HL-60 (cell line): ENCODE data around the gene OR10H3.

Source experiments
- DNase-seq, 2 experiments: peaks; one replicate each; pipeline ENCODE4 v3.0.0-alpha.2; 2010 to 2020; ENCODE audit warnings: low read depth in 1 of 2, low spot score in 1 of 2
- H3K27ac ChIP-seq: fragments of 250-450 bp; sonication (Bioruptor Pico); replicated peaks from 2 replicates; pipeline ENCODE4 v1.5.1; 2020; ENCODE audit warnings: mild to moderate bottlenecking, moderate library complexity
- H3K27me3 ChIP-seq: fragments of 250-450 bp; sonication (Bioruptor Pico); 2 replicates; pipeline ENCODE4 v1.5.1; 2021; ENCODE audit warnings: mild to moderate bottlenecking, moderate library complexity; ENCODE audit not compliant: insufficient read depth, poor library complexity, severe bottlenecking
- H3K4me3 ChIP-seq: replicated peaks from 2 replicates; pipeline ENCODE4 v1.5.1; 2011; ENCODE audit warnings: mild to moderate bottlenecking, control low read depth, low read length; ENCODE audit not compliant: insufficient read depth
- GABPA ChIP-seq: IDR thresholded peaks from 2 replicates; pipeline ENCODE4 v1.6.1; 2012; ENCODE audit warnings: low read depth
- POLR2AphosphoS5 ChIP-seq: IDR thresholded peaks from 2 replicates; pipeline ENCODE4 v1.6.1; 2012; ENCODE audit warnings: low read depth
- SPI1 ChIP-seq: IDR thresholded peaks from 2 replicates; pipeline ENCODE4 v1.6.1; 2012; ENCODE audit warnings: low read depth, mild to moderate bottlenecking, borderline replicate concordance
- TF ChIP-seq, protein P1 (sequence below): IDR thresholded peaks from one replicate; pipeline ENCODE4 v1.5.1; 2011; ENCODE audit warnings: low read length, control low read depth, inconsistent platforms; ENCODE audit not compliant: insufficient read depth
- TF ChIP-seq, protein P2 (sequence below): IDR thresholded peaks from 2 replicates; pipeline ENCODE4 v1.6.1; 2012; ENCODE audit warnings: low read depth; ENCODE audit not compliant: insufficient replicate concordance

The OR10H3 gene

DNA sequence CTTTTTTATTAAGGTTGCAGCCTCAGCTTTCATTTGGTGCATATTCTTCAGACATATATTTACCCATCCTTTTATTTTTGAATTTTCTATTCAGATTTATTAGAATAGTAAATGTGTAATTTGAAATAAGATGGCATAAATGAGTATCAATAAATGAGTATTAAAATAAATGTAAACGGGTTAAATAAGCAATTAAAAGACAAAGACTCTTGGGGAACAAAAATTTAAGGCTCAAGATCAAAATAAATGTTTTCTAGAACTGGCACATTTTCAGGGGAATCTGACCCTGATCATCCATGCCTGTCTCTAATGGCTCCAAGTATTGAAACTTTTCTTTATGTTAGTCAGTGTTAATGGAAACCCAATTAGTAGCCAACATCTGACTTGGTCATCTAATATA is 3.0 kb downstream of the OR10H3 start:
- H3K27me3 ChIP-seq = peaks cover 7% of the 10 kb centered on the region
- no peak overlapping the region for H3K4me3 ChIP-seq
- no peak overlapping the region for H3K27ac ChIP-seq
- TF ChIP-seq SPI1 (no peak), POLR2AphosphoS5 (no peak), GABPA (no peak)
- TF ChIP-seq, protein P1, sequence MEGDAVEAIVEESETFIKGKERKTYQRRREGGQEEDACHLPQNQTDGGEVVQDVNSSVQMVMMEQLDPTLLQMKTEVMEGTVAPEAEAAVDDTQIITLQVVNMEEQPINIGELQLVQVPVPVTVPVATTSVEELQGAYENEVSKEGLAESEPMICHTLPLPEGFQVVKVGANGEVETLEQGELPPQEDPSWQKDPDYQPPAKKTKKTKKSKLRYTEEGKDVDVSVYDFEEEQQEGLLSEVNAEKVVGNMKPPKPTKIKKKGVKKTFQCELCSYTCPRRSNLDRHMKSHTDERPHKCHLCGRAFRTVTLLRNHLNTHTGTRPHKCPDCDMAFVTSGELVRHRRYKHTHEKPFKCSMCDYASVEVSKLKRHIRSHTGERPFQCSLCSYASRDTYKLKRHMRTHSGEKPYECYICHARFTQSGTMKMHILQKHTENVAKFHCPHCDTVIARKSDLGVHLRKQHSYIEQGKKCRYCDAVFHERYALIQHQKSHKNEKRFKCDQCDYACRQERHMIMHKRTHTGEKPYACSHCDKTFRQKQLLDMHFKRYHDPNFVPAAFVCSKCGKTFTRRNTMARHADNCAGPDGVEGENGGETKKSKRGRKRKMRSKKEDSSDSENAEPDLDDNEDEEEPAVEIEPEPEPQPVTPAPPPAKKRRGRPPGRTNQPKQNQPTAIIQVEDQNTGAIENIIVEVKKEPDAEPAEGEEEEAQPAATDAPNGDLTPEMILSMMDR = no peak
- TF ChIP-seq, protein P2, sequence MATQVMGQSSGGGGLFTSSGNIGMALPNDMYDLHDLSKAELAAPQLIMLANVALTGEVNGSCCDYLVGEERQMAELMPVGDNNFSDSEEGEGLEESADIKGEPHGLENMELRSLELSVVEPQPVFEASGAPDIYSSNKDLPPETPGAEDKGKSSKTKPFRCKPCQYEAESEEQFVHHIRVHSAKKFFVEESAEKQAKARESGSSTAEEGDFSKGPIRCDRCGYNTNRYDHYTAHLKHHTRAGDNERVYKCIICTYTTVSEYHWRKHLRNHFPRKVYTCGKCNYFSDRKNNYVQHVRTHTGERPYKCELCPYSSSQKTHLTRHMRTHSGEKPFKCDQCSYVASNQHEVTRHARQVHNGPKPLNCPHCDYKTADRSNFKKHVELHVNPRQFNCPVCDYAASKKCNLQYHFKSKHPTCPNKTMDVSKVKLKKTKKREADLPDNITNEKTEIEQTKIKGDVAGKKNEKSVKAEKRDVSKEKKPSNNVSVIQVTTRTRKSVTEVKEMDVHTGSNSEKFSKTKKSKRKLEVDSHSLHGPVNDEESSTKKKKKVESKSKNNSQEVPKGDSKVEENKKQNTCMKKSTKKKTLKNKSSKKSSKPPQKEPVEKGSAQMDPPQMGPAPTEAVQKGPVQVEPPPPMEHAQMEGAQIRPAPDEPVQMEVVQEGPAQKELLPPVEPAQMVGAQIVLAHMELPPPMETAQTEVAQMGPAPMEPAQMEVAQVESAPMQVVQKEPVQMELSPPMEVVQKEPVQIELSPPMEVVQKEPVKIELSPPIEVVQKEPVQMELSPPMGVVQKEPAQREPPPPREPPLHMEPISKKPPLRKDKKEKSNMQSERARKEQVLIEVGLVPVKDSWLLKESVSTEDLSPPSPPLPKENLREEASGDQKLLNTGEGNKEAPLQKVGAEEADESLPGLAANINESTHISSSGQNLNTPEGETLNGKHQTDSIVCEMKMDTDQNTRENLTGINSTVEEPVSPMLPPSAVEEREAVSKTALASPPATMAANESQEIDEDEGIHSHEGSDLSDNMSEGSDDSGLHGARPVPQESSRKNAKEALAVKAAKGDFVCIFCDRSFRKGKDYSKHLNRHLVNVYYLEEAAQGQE = no peak
- no peak for DNase-seq

DNA sequence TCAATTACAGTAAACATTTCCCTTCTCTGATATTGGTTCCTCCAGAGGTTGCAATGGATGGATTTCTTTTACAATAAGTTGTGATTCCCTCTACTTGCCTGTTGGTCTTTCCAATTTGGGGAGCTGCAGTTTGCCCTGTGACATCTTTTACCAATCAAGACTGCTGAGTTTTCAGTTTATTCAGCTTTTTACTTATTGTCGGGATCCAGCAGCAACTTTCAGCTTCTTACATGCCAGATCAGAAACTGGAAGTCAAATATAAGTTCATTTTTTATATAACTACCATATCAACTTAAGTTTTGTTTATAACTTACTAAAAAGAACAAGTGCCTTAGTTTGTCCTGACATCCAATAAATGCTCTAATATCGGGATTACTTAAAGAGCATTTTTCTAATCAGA is 10.5 kb downstream of the OR10H3 start:
- Histone ChIP-seq H3K4me3 (no peak overlapping the region), H3K27me3 (peaks cover 18% of the 10 kb centered on the region), H3K27ac (no peak overlapping the region)
- no peak for TF ChIP-seq POLR2AphosphoS5
- TF ChIP-seq SPI1 = no peak
- no peak for TF ChIP-seq GABPA
- TF ChIP-seq, protein P1 = no peak
- TF ChIP-seq, protein P2 = no peak
- DNase-seq = no peak

DNA sequence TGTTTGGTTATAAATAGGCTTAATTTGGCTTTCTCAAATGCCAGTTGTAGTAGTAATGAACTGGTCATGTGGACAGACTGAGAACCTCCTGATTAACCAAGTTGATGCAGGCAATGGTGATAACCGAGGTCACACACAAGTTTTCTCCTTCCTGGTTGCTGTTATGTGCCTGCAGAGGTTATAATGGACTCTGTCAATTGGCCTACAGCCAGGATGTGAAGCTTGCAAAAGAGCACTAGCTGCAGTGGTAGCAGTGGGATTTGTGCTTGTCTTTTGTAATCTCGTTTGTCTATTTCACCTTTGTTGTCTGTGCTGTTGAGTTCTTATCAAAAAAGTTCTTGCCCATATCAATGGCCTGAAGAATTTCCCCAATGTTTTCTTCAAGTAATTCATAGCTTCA is 20.6 kb downstream of the OR10H3 start:
- no peak for TF ChIP-seq GABPA
- TF ChIP-seq, protein P2 = no peak
- no peak for TF ChIP-seq POLR2AphosphoS5
- no peak for TF ChIP-seq SPI1
- TF ChIP-seq, protein P1 = no peak
- Histone ChIP-seq H3K27me3 (no peaks in the 10 kb centered on the region), H3K4me3 (no peak overlapping the region), H3K27ac (no peak overlapping the region)
- DNase-seq = no peak
